ENCODE measurements around the gene TEX19.

- TF ChIP-seq EZH2 (IDR thresholded peaks at IDR 0.05; ENCODE audit: borderline replicate concordance, low read length) (no peak), CTCF (IDR thresholded peaks at IDR 0.05; ENCODE audit: low read length) (no peak)
Measured at GRCh38 chr17:82327289-82327688, 31.8 kb upstream of the TEX19 start.

Data from OCI-LY1 (cell line).